Right lobe of liver (tissue), 6 donors: Measurements from ENCODE around the gene FEM1C. TPM values are rescaled to one million over a fixed set of nuclear protein-coding genes. Genes with fewer than 3 reads are reported as not detected.

ENCODE experiments used
- ATAC-seq, 4 donors: fragments of 200-7000 bp; cut with Tn5 transposase; one replicate each; pipeline ENCODE4 v1.9.1; 2020; ENCODE audit warnings: mild to moderate bottlenecking in 4 of 4, moderate library complexity in 4 of 4
- DNase-seq, 3 donors: peaks; one replicate each; pipeline ENCODE4 v3.0.0-alpha.2; 2020
- H3K27ac ChIP-seq, 3 donors: fragments of 200-600 bp; one replicate each; pipeline ENCODE4 v1.8.0; 2022
- H3K27me3 ChIP-seq, 2 donors: fragments of 200-600 bp; one replicate each; pipeline ENCODE4 v1.8.0; 2022
- H3K36me3 ChIP-seq, 4 donors: fragments of 200-600 bp; sonication (generic) in 1 of 4; one replicate each; pipeline versions ENCODE4 v1.5.1 to v1.8.0; 2017 to 2022; ENCODE audit warnings: control low read depth in 1 of 4
- H3K4me1 ChIP-seq, 4 donors: fragments of 200-600 bp; sonication (generic) in 1 of 4; one replicate each; pipeline versions ENCODE4 v1.5.1 to v1.8.0; 2017 to 2022; ENCODE audit warnings: control low read depth in 1 of 4
- H3K4me3 ChIP-seq, 3 donors: fragments of 200-600 bp; one replicate each; pipeline ENCODE4 v1.8.0; 2022
- H3K9me3 ChIP-seq, 4 donors: fragments of 200-600 bp; sonication (generic) in 1 of 4; one replicate each; pipeline versions ENCODE4 v1.5.1 to v1.8.0; 2017 to 2022; ENCODE audit warnings: control low read depth in 1 of 4
- POLR2A ChIP-seq: fragments of 450-650 bp; IDR thresholded peaks from one replicate; pipeline ENCODE4 v1.6.1; 2017; ENCODE audit warnings: antibody characterized with exemption, mild to moderate bottlenecking
- WGBS: methylation state at CpG from one replicate; pipeline ENCODE4 v1.1.6; 2018; ENCODE audit warnings: low coverage, low lambda C conversion rate; ENCODE audit not compliant: insufficient coverage; ENCODE audit errors: missing lambda C conversion rate; 5-methylcytosine and 5-hydroxymethylcytosine counted together
- intact Hi-C, 2 donors: fragments of 100-400 bp; cut with DNase I; formaldehyde crosslinking; loops; one replicate each; pipeline versions ENCODE4 v1.11.2 to v1.14.1; 2022
- total RNA-seq, 6 experiments: library from RNA; depleted of rRNA in 2 of 6; stranded (reverse); fragments of >200 nt in 2 of 6; fragmentation: NEBNext Ultra II Directional in 3 of 6; extraction: Animal tissue kit (Norgen Biotek cat#: 25700) in 3 of 6; gene quantifications; one replicate each; pipeline versions ENCODE4 v1.1.0 to v1.2.4, GENCODE V29; 2016 to 2023
- TF ChIP-seq, protein P1 (sequence below), 4 donors: fragments of 200-600 bp in 3 of 4; fragments of 450-650 bp in 1 of 4; IDR thresholded peaks; one replicate each; pipeline versions ENCODE4 v1.5.1 to v1.8.0; 2016 to 2022; ENCODE audit warnings: antibody characterized with exemption in 4 of 4, mild to moderate bottlenecking in 2 of 4
- donor health status: DM: no; HTN: yes; CAD: no.
- donor health status: DM: no; HTN: no; CAD: no.
- donor health status: DM: no; HTN: no; CAD: no.
- donor health status: DM: no; HTN: yes; CAD: no.
- donor health status: DM: no; HTN: yes; CAD: no.

Gene FEM1C
- total RNA-seq, 6 experiments from 2014 or later = 8.7 to 12.2 (median 11.0) TPM

GRCh38 chr5:115551415-115551814 is 6.8 kb upstream of the FEM1C start:
- Histone ChIP-seq H3K27me3 (no peaks in the 10 kb centered on the region), H3K27ac (no peak overlapping the region), H3K9me3 (no peaks in the 10 kb centered on the region), H3K36me3 (no peaks in the 10 kb centered on the region), H3K4me1 (peaks cover 0 to 10% (median 2%) of the 10 kb centered on the region in 4 donors), H3K4me3 (no peak overlapping the region)
- TF ChIP-seq POLR2A = no peak
- TF ChIP-seq, protein P1, sequence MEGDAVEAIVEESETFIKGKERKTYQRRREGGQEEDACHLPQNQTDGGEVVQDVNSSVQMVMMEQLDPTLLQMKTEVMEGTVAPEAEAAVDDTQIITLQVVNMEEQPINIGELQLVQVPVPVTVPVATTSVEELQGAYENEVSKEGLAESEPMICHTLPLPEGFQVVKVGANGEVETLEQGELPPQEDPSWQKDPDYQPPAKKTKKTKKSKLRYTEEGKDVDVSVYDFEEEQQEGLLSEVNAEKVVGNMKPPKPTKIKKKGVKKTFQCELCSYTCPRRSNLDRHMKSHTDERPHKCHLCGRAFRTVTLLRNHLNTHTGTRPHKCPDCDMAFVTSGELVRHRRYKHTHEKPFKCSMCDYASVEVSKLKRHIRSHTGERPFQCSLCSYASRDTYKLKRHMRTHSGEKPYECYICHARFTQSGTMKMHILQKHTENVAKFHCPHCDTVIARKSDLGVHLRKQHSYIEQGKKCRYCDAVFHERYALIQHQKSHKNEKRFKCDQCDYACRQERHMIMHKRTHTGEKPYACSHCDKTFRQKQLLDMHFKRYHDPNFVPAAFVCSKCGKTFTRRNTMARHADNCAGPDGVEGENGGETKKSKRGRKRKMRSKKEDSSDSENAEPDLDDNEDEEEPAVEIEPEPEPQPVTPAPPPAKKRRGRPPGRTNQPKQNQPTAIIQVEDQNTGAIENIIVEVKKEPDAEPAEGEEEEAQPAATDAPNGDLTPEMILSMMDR (IDR thresholded peaks at IDR 0.05) = no peak
- DNase-seq = no peak
- 79% methylated on average over 4 of the region's 4 CpGs for WGBS
- ATAC-seq = no peak
- intact Hi-C loops = no loop called here

DNA sequence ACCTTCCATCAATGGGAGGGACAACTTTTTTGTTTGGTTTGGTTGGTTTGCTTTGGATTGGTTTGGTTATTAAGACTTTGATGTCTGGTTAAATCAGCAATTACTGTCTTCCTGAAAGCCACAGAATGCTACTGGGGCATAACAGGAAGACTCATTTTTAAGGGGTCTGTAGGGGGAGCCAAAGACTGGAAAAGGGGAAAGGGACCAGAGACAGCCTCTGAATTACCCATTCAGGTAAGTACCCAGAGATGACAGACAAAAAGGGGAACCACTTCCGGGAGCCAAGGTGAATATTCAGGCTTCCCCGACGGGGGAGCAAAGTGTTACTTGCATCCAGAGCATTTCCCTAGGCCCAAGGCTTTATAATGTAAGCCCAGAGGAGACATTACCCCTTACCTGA is 4.6 kb upstream of the FEM1C start:
- DNase-seq (no peak), ATAC-seq (no peak)
- H3K4me3 ChIP-seq = no peak overlapping the region
- no peak overlapping the region for H3K27ac ChIP-seq
- no peaks in the 10 kb centered on the region for H3K27me3 ChIP-seq
- no peaks in the 10 kb centered on the region for H3K36me3 ChIP-seq
- H3K4me1 ChIP-seq = no peaks in the 10 kb centered on the region
- H3K9me3 ChIP-seq = no peaks in the 10 kb centered on the region
- TF ChIP-seq POLR2A = no peak
- TF ChIP-seq, protein P1 (IDR thresholded peaks at IDR 0.05) = peak in 1 of 4 donors; percentile 4
- 82% methylated on average over 3 of the region's 3 CpGs for WGBS
- intact Hi-C loops = no loop called here

DNA sequence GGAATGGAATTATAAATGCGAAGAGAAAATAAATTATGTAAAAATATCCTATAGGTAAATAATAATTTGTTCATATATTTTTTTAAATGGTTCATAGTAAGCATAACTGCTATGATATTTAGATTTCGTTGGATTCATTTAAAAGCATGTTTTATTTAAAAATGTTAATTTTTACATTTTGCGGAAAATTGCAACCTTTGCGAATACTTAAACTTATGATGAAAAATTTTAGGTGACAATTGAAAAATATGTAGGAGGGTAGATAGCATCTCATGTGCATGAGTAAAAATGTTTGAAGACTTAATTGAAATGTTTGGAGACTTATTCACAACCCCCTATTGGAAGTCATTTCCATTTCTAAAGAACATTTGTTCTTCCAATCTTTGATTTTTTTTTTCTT is 4.1 kb upstream of the FEM1C start:
- ATAC-seq (no peak), DNase-seq (no peak)
- H3K27me3 ChIP-seq = no peaks in the 10 kb centered on the region
- intact Hi-C loops = no loop called here
- no peak overlapping the region for H3K4me3 ChIP-seq
- H3K36me3 ChIP-seq = no peaks in the 10 kb centered on the region
- no peaks in the 10 kb centered on the region for H3K9me3 ChIP-seq
- 83% methylated on average over 4 of the region's 4 CpGs for WGBS
- H3K4me1 ChIP-seq = no peaks in the 10 kb centered on the region
- no peak for TF ChIP-seq POLR2A
- TF ChIP-seq, protein P1 (IDR thresholded peaks at IDR 0.05) = no peak
- no peak overlapping the region for H3K27ac ChIP-seq

- Histone ChIP-seq H3K27ac (peak overlapping the region; percentile 46 to 67 (median 66)), H3K36me3 (no peaks in the 10 kb centered on the region), H3K4me1 (peaks cover 0 to 27% (median 0%) of the 10 kb centered on the region in 4 donors), H3K4me3 (peak overlapping the region in 2 of 3 donors; percentile 37 to 43), H3K27me3 (no peaks in the 10 kb centered on the region), H3K9me3 (no peaks in the 10 kb centered on the region)
- ATAC-seq (peak in 1 of 4 donors; percentile 0), DNase-seq (no peak)
- no peak for TF ChIP-seq POLR2A
- TF ChIP-seq, protein P1 (IDR thresholded peaks at IDR 0.05) = no peak
- 86% methylated on average over 9 of the region's 9 CpGs for WGBS
- intact Hi-C loops = no loop called here
Measured at GRCh38 chr5:115545351-115545882, 842 bp upstream of the FEM1C start.

DNA sequence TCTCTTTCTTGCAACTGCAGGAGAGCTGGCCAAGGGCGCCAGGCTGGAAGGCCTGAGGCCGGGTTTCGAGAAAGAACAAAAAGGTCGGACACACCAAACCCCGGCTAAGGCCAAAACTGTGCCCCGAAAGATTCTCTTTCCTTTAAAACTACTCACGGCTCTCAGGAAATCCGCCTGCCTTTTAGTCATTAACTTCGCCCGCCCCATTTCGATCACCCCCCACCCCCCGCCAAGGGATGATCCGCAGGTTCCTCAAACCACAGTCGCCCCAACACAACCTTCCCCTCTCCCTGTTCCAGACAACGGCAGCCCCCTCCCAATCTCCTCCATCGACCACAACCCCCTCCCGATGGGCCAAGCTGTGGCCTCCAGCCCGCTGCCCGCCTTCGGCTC is 536 bp downstream of the FEM1C start:
- DNase-seq = peak in 2 of 3 donors; percentile 60 to 61
- Histone ChIP-seq H3K4me3 (peak overlapping the region; percentile 62 to 78 (median 66)), H3K9me3 (no peaks in the 10 kb centered on the region), H3K36me3 (no peaks in the 10 kb centered on the region), H3K27me3 (no peaks in the 10 kb centered on the region), H3K27ac (peak overlapping the region; percentile 99), H3K4me1 (peaks cover 0 to 40% (median 3%) of the 10 kb centered on the region in 4 donors)
- TF ChIP-seq, protein P1 (IDR thresholded peaks at IDR 0.05) = no peak
- TF ChIP-seq POLR2A = no peak
- intact Hi-C loops = no loop called here
- 0% methylated on average over 12 of the region's 20 CpGs for WGBS
- peak; percentile 24 to 51 (median 42) for ATAC-seq
